Smooth muscle cell (in vitro differentiated cells): Measurements from ENCODE around the gene MACROD2. TPM values are rescaled to one million over a fixed set of nuclear protein-coding genes. Genes with fewer than 3 reads are reported as not detected.

Source experiments
- DNase-seq: peaks from one replicate; lab custom pipeline; 2025; ENCODE audit not compliant: unreplicated experiment; lab: John Stamatoyannopoulos, UW
- H2AFZ ChIP-seq: fragments of 200-600 bp; sonication (generic); 2 replicates; pipeline ENCODE4 v1.6.0; 2016; ENCODE audit warnings: antibody characterized with exemption, low read depth, mild to moderate bottlenecking
- H3F3A ChIP-seq: fragments of 200-600 bp; sonication (generic); 2 replicates; pipeline ENCODE4 v1.6.0; 2017; ENCODE audit warnings: antibody characterized with exemption, low read depth
- H3K27ac ChIP-seq: fragments of 200-600 bp; sonication (generic); 2 replicates; pipeline ENCODE4 v1.5.1; 2016; ENCODE audit warnings: low read depth, mild to moderate bottlenecking
- H3K27me3 ChIP-seq: fragments of 200-600 bp; sonication (generic); 2 replicates; pipeline ENCODE4 v1.6.1; 2016; ENCODE audit warnings: low read depth, mild to moderate bottlenecking
- H3K36me3 ChIP-seq: fragments of 200-600 bp; sonication (generic); 2 replicates; pipeline ENCODE4 v1.5.1; 2016; ENCODE audit warnings: low read depth
- H3K4me1 ChIP-seq: fragments of 200-600 bp; sonication (generic); 2 replicates; pipeline ENCODE4 v1.5.1; 2016; ENCODE audit warnings: low read depth
- H3K4me2 ChIP-seq: fragments of 200-600 bp; sonication (generic); 2 replicates; pipeline ENCODE4 v1.6.0; 2016; ENCODE audit warnings: mild to moderate bottlenecking
- H3K4me3 ChIP-seq: fragments of 200-600 bp; sonication (generic); 2 replicates; pipeline ENCODE4 v1.5.1; 2016; ENCODE audit warnings: mild to moderate bottlenecking
- H3K79me2 ChIP-seq: fragments of 200-600 bp; sonication (generic); 2 replicates; pipeline ENCODE4 v1.6.0; 2016; ENCODE audit warnings: low read depth, mild to moderate bottlenecking
- H3K9ac ChIP-seq: fragments of 200-600 bp; sonication (generic); 2 replicates; pipeline ENCODE4 v1.6.0; 2016; ENCODE audit warnings: low read depth
- H3K9me3 ChIP-seq: fragments of 200-600 bp; sonication (generic); replicated peaks from 2 replicates; pipeline ENCODE4 v1.5.1; 2016; ENCODE audit warnings: low read depth
- H4K20me1 ChIP-seq: fragments of 200-600 bp; sonication (generic); 2 replicates; pipeline ENCODE4 v1.6.0; 2016; ENCODE audit warnings: low read depth
- CTCF ChIP-seq: fragments of 200-600 bp; sonication (generic); IDR thresholded peaks from 2 replicates; pipeline ENCODE4 v1.5.1; 2017; ENCODE audit warnings: borderline replicate concordance, mild to moderate bottlenecking, antibody characterized with exemption; ENCODE audit not compliant: insufficient read depth, poor library complexity, severe bottlenecking
- WGBS: methylation state at CpG from one replicate; pipeline ENCODE4 v1.1.7; 2016; ENCODE audit warnings: low lambda C conversion rate; 5-methylcytosine and 5-hydroxymethylcytosine counted together
- polyA plus RNA-seq: library from polyadenylated mRNA; unstranded; fragments of >200 nt; fragmentation: Nextera tagmentation; extraction: Ambion mirVana; gene quantifications from 2 replicates; pipeline ENCODE4 v1.2.1, GENCODE V29; 2016
- total RNA-seq: library from RNA; depleted of rRNA; stranded (reverse); fragments of >200 nt; gene quantifications from 2 replicates; pipeline ENCODE4 v1.2.3, GENCODE V29; 2014

Gene MACROD2
- total and polyA plus RNA-seq, 2 experiments from 2014 or later, result 0.04 to 0.32 TPM

- Histone ChIP-seq H3K4me1 (no peaks in the 10 kb centered on the region), H3K9ac (no peak overlapping the region), H3F3A (no peaks in the 10 kb centered on the region), H3K79me2 (no peaks in the 10 kb centered on the region), H3K9me3 (no peaks in the 10 kb centered on the region), H2AFZ (no peak overlapping the region), H3K27me3 (no peaks in the 10 kb centered on the region), H4K20me1 (no peaks in the 10 kb centered on the region), H3K27ac (no peak overlapping the region), H3K4me3 (no peak overlapping the region), H3K4me2 (no peak overlapping the region), H3K36me3 (no peaks in the 10 kb centered on the region)
- TF ChIP-seq CTCF, result no peak
- 93% methylated on average over 1 of the region's 1 CpG for WGBS
- DNase-seq, result no peak
Observed at GRCh38 chr20:14493408-14493807, 498.1 kb downstream of the MACROD2 start.

GRCh38 chr20:14494355-14494754 is 499.0 kb downstream of the MACROD2 start:
- Histone ChIP-seq H3F3A (no peaks in the 10 kb centered on the region), H3K36me3 (no peaks in the 10 kb centered on the region), H3K79me2 (no peaks in the 10 kb centered on the region), H3K9me3 (no peaks in the 10 kb centered on the region), H3K4me3 (no peak overlapping the region), H3K4me1 (no peaks in the 10 kb centered on the region), H3K9ac (no peak overlapping the region), H3K27me3 (no peaks in the 10 kb centered on the region), H2AFZ (peak overlapping the region; percentile 77), H4K20me1 (no peaks in the 10 kb centered on the region), H3K4me2 (no peak overlapping the region), H3K27ac (no peak overlapping the region)
- no peak for TF ChIP-seq CTCF
- WGBS, result 97% methylated on average over 1 of the region's 1 CpG
- DNase-seq, result no peak

- Histone ChIP-seq H3K4me2 (no peak overlapping the region), H3K9me3 (no peaks in the 10 kb centered on the region), H3K79me2 (no peaks in the 10 kb centered on the region), H4K20me1 (no peaks in the 10 kb centered on the region), H2AFZ (no peak overlapping the region), H3K27ac (no peak overlapping the region), H3K27me3 (no peaks in the 10 kb centered on the region), H3K9ac (no peak overlapping the region), H3K36me3 (no peaks in the 10 kb centered on the region), H3K4me1 (no peaks in the 10 kb centered on the region), H3F3A (no peaks in the 10 kb centered on the region), H3K4me3 (no peak overlapping the region)
- TF ChIP-seq CTCF, result no peak
- no peak for DNase-seq
Observed at GRCh38 chr20:14495066-14495465, 499.8 kb downstream of the MACROD2 start.

- Histone ChIP-seq H3K79me2 (no peaks in the 10 kb centered on the region), H3K27me3 (no peaks in the 10 kb centered on the region), H3K9me3 (no peaks in the 10 kb centered on the region), H4K20me1 (no peaks in the 10 kb centered on the region), H3K4me2 (no peak overlapping the region), H3K4me1 (no peaks in the 10 kb centered on the region), H3K27ac (no peak overlapping the region), H3K36me3 (no peaks in the 10 kb centered on the region), H3K9ac (no peak overlapping the region), H2AFZ (no peak overlapping the region), H3F3A (no peaks in the 10 kb centered on the region), H3K4me3 (no peak overlapping the region)
- DNase-seq, result no peak
- no peak for TF ChIP-seq CTCF
- 72% methylated on average over 2 of the region's 2 CpGs for WGBS
Observed at GRCh38 chr20:14497004-14497403, 501.7 kb downstream of the MACROD2 start.
